Fibroblast of mammary gland (primary cell): ENCODE measurements around the gene WNT5B.

Source experiments
- DNase-seq: peaks from one replicate; pipeline ENCODE4 v3.0.0-alpha.2; 2010; ENCODE audit warnings: low read depth
- H3K4me3 ChIP-seq: 2 replicates; pipeline ENCODE4 v1.5.1; 2011; ENCODE audit warnings: low read depth, mild to moderate bottlenecking, low read length, moderate library complexity; ENCODE audit not compliant: control insufficient read depth
- TF ChIP-seq, protein P1 (sequence below): conservative IDR thresholded peaks from 2 replicates; pipeline ENCODE4 v1.5.1; 2011; ENCODE audit warnings: low read depth, low read length, inconsistent platforms; ENCODE audit not compliant: control insufficient read depth, insufficient read depth

WNT5B gene

DNA sequence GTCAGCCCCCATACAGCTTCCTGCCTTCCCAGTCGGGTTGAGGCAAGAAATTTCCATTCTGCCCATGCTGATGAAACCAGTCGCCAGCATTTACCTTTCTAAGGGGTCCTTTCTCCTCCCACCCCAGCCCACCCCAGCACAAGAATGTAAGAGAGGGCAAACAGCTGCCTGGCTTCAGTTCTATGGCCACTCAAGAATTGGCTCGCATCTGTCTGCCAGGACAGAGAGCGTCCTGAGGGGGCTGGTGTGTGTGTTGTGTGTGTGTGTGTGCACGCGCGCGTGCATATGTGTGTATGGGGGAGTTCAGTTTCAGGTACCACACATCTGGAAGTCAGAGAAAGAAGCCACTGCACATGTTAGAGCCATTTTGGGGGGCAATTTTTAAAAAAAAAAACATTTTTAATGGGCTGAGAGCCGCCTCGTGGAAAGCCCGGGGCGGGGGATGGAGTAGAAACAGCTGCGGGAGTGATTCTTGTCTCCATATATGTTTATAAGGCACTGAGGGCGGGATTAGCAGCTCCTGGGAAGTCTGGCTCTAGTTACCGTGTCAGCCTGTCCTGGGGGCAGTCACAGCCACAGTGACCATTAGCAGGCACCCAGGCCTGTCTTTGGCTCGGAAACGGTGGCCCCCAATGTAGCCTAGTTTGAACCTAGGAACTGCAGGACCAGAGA lies at the start of gene WNT5B:
TSS of gene WNT5B (plus strand) at position 566 of the 672 bp plus-strand sequence. CDS start 2,124 bp downstream, outside the sequence.
- TF ChIP-seq, protein P1, sequence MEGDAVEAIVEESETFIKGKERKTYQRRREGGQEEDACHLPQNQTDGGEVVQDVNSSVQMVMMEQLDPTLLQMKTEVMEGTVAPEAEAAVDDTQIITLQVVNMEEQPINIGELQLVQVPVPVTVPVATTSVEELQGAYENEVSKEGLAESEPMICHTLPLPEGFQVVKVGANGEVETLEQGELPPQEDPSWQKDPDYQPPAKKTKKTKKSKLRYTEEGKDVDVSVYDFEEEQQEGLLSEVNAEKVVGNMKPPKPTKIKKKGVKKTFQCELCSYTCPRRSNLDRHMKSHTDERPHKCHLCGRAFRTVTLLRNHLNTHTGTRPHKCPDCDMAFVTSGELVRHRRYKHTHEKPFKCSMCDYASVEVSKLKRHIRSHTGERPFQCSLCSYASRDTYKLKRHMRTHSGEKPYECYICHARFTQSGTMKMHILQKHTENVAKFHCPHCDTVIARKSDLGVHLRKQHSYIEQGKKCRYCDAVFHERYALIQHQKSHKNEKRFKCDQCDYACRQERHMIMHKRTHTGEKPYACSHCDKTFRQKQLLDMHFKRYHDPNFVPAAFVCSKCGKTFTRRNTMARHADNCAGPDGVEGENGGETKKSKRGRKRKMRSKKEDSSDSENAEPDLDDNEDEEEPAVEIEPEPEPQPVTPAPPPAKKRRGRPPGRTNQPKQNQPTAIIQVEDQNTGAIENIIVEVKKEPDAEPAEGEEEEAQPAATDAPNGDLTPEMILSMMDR, result no peak
- H3K4me3 ChIP-seq, result peak within 1 kb of the TSS; percentile 13

DNA sequence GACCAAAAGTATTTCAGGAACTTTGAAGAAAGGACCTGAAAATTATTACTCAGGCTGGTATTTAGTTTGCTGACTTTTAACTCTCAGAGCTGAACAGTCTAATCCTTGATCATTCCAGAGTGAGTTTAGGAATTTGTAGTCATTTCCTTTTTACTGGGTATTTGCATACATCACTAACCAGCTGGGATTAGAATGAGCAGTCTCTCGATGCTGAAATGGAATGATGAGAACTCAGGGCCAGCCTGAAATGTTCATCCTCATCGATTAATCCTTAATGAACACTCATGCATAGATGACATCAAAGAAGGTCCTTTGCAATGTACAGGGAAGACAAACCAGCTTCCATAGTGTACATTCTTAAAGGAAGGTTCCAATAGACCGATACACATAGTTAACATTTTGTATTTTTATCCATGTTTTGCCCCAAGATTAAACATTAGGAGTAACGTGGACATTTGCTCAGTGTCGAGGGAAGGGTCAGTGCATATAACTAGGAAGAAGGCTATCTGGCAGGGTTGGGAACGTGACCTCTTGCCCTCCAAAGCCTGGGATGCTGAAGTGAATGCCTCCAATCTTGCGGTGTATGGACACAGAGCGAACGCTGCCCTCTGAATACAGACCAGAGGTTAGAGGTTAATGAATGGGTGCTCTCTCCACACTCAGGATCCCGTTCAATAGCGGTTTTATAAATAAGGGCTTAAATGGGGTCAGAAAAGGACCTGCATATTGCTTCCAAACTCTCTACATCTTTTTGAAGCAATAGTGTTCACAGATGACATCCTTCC lies 49.2 kb upstream of the WNT5B start:
- H3K4me3 ChIP-seq, result no peak overlapping the region
- TF ChIP-seq, protein P1, result no peak
- DNase-seq, result no peak

More for the DNA sequence above, at the start of gene WNT5B:
- no peak for DNase-seq

DNA sequence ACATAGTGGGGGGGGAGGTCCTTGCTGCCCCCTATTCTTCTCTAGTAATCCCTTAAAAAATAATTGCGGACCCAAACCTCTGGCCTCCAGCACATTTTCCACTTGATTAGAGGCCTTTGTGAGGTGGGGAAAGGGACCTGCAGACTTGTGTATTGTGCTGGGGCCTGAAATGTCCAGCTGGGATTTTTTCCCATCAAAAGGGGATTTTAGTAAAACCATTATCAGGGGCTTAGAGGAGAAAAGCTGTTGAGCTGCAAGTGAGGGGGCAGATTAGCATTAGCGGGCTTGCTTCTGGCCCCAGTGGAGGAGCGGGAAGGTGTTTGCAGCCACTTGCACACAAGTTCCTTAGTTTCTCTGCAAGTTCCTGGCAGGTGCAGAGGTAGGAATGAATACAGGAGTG lies 48.5 kb upstream of the WNT5B start:
- TF ChIP-seq, protein P1, result no peak
- H3K4me3 ChIP-seq, result no peak overlapping the region
- no peak for DNase-seq

DNA sequence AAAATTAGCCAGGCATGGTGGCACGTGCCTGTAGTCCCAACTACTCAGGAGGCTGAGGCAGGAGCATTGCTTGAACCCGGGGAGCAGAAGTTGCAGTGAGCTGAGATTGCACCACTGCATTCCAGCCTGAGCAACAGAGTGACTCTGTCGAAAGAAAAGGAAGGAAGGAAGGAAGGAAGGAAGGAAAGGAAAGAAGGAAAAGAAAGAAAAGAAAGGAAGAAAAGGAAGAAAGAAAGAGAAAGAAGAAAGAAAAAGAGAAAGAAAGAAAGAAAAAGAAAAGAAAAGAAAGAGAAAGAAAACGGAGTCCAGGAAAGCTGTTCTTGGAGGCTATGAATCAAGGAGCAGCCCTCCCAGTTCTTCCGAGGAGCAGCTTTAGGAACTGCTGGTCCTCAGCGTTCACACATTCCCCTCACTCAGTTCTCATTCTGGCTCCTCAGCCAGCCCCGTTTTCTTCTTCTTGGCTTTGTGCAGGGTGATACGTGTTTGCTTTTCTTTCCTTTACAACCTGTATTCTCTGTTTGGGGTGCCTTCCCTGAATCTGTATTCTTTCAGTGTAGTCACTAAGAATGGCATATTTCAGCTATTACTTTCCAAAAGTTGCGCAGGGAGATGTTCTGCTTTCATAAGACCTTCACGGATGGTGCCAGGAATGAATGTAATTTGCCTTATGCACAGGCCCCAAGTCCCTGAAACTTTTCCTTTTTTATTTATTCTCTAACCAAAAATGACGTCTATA lies 46.9 kb upstream of the WNT5B start:
- peak; percentile 60 for DNase-seq
- TF ChIP-seq, protein P1, result no peak
- H3K4me3 ChIP-seq, result no peak overlapping the region

DNA sequence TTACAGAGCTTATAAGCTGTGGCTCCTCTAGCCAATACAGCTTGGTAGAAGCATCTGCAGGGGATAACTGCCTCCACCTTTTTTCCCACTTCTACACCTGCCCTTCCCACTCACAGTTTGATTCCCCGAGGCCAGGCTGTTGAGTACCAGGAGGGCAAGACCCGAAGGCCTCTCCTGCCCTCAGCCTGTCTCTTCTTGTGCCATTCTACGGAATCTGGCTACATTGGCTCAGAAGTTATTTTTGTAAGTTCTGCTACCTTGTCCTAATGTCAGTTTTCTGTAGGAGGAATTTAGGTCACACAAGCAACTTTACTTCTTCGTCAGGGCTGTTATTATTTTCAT lies 46.4 kb upstream of the WNT5B start:
- TF ChIP-seq, protein P1, result no peak
- H3K4me3 ChIP-seq, result no peak overlapping the region
- no peak for DNase-seq

DNA sequence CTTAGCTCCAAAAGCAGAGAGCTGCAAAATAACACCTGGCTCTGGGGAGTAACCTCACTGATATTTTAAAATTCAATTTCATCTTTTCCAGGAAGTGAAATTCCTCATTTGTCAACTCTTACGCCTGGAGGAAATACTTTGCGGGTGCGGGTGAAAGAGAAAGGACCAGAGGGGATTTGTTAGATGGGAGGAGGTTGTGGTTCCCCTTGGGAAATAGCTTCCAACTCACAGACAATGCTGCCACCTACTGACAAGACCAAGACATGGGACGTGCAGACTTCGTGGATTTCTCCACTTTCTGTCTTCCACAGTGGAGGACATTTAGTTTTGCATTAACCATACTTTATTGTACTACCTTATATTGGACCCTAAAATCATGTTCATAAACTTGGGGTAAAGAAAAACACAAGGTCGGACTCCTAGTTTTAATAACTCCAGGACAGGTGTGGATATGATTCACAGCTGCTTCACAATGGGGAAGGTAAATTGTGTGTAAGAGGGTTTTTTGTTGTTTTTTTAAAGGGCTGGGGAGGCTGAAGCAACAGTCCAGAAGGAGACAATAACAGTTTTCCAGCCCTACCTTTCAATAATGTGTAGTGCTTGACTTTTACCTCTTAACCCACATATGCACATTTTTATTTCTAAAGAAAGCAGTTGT lies 45.5 kb upstream of the WNT5B start:
- no peak overlapping the region for H3K4me3 ChIP-seq

More for the DNA sequence above, 45.5 kb upstream of the WNT5B start:
- TF ChIP-seq, protein P1, result peak; percentile 95
- DNase-seq, result peak; percentile 93
